Adipocyte (in vitro differentiated cells): Measurements from ENCODE around the gene GJB3.

Source experiments
- DNase-seq: peaks from one replicate; pipeline ENCODE4 v3.0.0-alpha.2; 2015; ENCODE audit warnings: low read depth
- H3K27me3 ChIP-seq: replicated peaks from 2 replicates; pipeline ENCODE4 v1.7.0; 2013; ENCODE audit warnings: mild to moderate bottlenecking, low read length, moderate library complexity; ENCODE audit not compliant: control insufficient read depth, insufficient read depth
- H3K36me3 ChIP-seq: 2 replicates; pipeline ENCODE4 v1.7.0; 2013; ENCODE audit warnings: low read length, mild to moderate bottlenecking, moderate library complexity; ENCODE audit not compliant: control insufficient read depth, insufficient read depth, severe bottlenecking
- H3K4me1 ChIP-seq: 2 replicates; pipeline ENCODE4 v1.7.0; 2013; ENCODE audit warnings: mild to moderate bottlenecking, low read length, moderate library complexity; ENCODE audit not compliant: control insufficient read depth, insufficient read depth
- H3K4me3 ChIP-seq: 2 replicates; pipeline ENCODE4 v1.7.0; 2013; ENCODE audit warnings: mild to moderate bottlenecking, low read length, moderate library complexity
- H3K9ac ChIP-seq: 2 replicates; pipeline ENCODE4 v1.7.0; 2013; ENCODE audit warnings: mild to moderate bottlenecking, low read length, moderate library complexity
- H3K9me3 ChIP-seq: 2 replicates; pipeline ENCODE4 v1.7.0; 2013; ENCODE audit warnings: mild to moderate bottlenecking, low read length, moderate library complexity; ENCODE audit not compliant: control insufficient read depth

GJB3 gene

DNA sequence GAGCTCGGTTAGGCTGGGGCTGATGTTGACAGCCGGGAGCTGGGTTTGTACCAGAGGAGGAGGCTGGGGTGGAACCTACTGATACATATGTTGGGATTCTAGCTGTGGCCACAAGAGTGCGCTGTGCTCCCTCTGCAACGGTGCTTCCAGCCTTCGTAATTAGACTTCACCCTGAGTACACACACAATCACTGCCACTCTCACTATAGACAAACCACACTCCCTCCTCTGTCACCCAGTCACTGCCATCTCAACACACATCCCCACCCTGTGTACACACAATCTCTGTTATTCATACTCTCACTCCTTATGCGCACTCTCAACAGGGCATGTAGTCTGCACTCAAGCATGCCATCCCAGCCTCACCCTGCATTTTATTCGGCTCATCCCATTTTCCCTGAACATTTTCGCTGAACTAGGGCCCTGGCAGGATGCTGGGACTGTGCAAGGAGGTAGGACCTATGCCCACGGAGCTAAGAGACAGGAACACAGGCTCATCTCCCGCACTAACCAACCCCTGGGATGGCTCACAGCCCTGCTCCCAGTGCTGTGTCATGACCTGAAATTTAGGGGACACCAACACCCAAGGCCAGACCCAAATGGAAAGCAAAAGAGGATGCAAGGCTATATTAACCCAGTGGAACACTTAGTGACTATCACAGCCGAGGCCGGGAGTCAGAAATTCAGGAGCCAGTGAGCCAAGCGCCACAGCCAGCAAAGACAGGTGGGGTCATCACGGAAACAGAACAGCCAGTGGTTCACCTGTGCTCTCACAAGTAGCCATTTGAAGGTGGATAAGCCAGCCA, 5.7 kb downstream of the GJB3 start:
- Histone ChIP-seq H3K9me3 (peaks cover 8% of the 10 kb centered on the region), H3K36me3 (no peaks in the 10 kb centered on the region), H3K27me3 (peaks cover 9% of the 10 kb centered on the region), H3K9ac (no peak overlapping the region), H3K4me3 (no peak overlapping the region), H3K4me1 (no peaks in the 10 kb centered on the region)
- peak; percentile 84 for DNase-seq

DNA sequence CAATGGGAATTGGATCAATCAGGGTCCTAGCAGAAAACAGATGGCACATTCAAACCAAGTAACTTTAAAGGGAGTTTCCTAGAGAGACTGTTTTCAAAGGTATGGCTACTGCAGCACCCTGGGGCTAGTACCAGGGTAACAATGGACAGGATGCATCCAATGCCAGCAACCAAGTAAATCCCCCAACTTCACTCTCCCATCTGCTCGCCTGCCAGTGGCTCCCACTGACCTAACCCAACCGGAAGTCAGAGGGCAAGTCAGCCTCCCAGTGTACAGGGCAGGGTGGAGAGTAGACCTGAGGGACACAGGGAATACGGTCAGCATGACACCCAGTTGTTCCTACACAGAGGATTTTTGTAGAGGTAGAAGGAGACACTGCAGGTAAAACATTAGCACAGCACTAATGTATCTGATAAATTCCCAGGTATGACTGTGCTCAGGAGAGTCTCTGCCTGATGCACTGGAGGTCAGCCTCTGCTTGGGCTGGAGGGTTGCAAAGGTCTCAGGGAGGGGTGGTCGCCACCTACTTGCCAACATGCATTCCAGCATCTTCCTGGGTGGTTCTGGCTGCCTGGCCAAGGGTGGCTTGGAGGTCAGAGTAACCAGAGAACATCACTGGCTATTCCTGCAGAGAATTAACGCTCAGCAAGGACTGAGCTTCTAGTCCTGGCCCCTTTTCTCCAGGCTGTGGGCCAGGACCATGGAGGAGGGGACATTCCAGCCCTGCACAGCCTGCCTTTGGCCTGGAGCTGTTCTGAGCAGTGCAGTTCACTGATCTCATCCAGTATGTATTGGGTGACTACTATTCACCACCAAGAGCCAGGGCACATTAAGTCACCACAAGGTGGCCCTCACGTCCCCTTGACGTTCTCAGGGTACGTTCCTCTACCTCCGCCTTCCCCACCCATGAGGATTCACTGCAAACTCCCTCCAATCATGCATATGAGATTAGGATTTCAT, 6.7 kb downstream of the GJB3 start:
- no peaks in the 10 kb centered on the region for H3K27me3 ChIP-seq
- H3K9ac ChIP-seq: no peak overlapping the region
- peaks cover 8% of the 10 kb centered on the region for H3K9me3 ChIP-seq
- H3K4me1 ChIP-seq: no peaks in the 10 kb centered on the region
- H3K36me3 ChIP-seq: no peaks in the 10 kb centered on the region
- peak; percentile 24 for DNase-seq
- no peak overlapping the region for H3K4me3 ChIP-seq

DNA sequence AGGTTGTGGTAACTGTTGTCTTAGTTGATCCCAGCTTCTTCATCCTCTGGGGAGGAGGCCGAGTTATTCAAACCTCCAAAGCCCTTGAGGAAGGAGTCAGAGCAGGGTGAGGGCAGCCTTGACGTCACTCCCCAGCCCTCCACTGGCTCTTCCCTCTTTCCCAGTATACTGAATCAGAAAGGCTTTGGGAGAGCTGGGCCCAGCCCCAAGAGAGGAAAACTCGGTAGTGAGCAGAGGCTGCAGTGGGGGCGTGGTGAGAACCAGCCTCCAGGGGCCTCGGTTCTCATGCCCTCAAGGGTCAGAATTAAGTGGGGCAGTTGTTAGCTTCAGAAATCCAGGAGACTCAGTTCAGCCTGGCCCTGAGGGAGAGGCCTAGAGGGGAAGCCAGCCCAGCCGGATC, 10.0 kb downstream of the GJB3 start:
- H3K36me3 ChIP-seq: no peaks in the 10 kb centered on the region
- no peaks in the 10 kb centered on the region for H3K4me1 ChIP-seq
- no peak overlapping the region for H3K4me3 ChIP-seq
- H3K9ac ChIP-seq: no peak overlapping the region
- H3K27me3 ChIP-seq: peaks cover 12% of the 10 kb centered on the region
- H3K9me3 ChIP-seq: peaks cover 8% of the 10 kb centered on the region
- no peak for DNase-seq

DNA sequence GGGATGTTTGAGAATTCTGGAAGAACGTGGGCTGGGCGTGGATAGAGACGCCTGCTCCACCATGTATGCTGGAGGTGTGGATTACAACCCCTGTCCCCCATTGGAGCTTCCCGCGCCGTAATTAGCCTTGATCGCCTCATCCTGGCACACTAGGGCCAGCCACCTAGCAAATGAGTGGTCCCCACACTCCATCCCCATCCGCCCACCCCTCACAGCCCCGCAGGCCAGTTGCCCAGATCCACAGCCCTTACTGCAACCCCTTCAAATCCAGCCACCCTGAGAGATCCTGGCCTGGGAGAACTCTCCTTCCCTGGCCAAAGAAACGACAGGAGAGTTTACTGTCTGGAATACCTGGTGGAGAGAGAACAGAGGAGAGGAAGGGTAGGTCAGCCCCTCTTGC, 11.4 kb downstream of the GJB3 start:
- Histone ChIP-seq H3K36me3 (no peaks in the 10 kb centered on the region), H3K9ac (no peak overlapping the region), H3K4me1 (no peaks in the 10 kb centered on the region), H3K9me3 (peaks cover 8% of the 10 kb centered on the region), H3K27me3 (peaks cover 14% of the 10 kb centered on the region), H3K4me3 (no peak overlapping the region)
- no peak for DNase-seq

DNA sequence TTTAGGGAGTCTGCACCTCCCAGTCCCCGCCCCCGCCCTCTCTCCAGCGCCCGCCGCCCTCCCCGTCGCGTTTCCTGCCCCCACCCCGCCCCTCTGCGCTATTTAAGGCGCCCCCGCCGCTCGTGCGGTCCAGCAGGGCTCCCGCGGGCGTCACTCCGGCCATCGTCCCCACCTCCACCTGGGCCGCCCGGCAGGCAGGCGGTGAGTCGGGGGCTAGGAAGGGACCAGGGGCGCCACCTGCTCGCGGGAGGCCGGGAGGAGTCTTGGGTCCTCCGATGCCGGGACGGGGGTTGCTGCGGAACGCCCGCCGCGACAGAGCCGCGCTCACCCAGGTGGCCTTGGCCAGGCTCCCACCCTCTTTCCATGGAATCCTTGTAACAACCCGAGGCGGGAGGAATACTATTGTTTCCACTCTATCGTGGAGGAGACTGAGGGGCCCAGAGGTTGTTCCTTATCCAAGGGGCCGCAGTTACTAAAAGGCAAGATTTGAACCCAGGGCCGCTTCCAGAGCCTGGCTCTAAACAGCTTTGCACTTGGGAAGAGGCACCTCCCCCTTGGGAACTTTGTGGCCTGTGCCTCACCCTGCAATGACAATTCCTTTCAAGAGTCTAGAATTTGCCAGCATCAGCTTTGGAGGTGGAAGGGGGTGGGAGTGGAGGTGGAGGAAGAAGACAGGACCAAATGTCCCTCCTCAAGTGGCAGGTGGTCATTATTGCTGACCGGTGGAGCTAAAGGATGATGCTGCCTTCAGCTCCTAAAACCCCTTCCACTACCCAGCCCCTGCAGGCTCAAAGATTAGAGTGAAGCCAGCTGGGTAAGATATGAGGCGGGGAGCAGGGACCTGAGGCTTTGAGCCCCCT, 12.1 kb downstream of the GJB3 start, which contains the start of gene GJA4:
Gene GJA4 (plus strand): TSS at position 132 of the 860 bp plus-strand sequence. CDS start 1,215 bp downstream, outside the sequence.
- Histone ChIP-seq H3K4me3 (no peak within 1 kb of the TSS), H3K9me3 (peaks cover 8% of the 10 kb centered on the region), H3K27me3 (peaks cover 16% of the 10 kb centered on the region), H3K9ac (no peak within 1 kb of the TSS), H3K4me1 (no peaks in the 10 kb centered on the region), H3K36me3 (no peaks in the 10 kb centered on the region)
- no peak for DNase-seq

DNA sequence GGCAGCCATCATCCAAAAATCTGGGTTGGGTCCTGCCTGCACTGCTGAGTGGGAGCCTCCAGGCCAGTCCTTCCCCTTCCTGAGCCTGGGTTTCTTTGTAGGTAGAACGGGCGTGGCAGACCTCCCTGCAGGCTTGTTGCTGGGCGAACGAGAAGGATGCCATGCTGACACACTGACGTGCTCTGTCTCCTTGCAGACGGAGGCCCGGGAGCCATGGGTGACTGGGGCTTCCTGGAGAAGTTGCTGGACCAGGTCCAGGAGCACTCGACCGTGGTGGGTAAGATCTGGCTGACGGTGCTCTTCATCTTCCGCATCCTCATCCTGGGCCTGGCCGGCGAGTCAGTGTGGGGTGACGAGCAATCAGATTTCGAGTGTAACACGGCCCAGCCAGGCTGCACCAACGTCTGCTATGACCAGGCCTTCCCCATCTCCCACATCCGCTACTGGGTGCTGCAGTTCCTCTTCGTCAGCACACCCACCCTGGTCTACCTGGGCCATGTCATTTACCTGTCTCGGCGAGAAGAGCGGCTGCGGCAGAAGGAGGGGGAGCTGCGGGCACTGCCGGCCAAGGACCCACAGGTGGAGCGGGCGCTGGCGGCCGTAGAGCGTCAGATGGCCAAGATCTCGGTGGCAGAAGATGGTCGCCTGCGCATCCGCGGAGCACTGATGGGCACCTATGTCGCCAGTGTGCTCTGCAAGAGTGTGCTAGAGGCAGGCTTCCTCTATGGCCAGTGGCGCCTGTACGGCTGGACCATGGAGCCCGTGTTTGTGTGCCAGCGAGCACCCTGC, 13.2 kb downstream of the GJB3 start:
- no peaks in the 10 kb centered on the region for H3K4me1 ChIP-seq
- no peaks in the 10 kb centered on the region for H3K36me3 ChIP-seq
- DNase-seq: no peak
- no peak overlapping the region for H3K4me3 ChIP-seq
- peaks cover 16% of the 10 kb centered on the region for H3K27me3 ChIP-seq
- no peak overlapping the region for H3K9ac ChIP-seq
- H3K9me3 ChIP-seq: peaks cover 4% of the 10 kb centered on the region

DNA sequence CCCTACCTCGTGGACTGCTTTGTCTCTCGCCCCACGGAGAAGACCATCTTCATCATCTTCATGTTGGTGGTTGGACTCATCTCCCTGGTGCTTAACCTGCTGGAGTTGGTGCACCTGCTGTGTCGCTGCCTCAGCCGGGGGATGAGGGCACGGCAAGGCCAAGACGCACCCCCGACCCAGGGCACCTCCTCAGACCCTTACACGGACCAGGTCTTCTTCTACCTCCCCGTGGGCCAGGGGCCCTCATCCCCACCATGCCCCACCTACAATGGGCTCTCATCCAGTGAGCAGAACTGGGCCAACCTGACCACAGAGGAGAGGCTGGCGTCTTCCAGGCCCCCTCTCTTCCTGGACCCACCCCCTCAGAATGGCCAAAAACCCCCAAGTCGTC, 13.8 kb downstream of the GJB3 start:
- Histone ChIP-seq H3K36me3 (no peaks in the 10 kb centered on the region), H3K9ac (no peak overlapping the region), H3K27me3 (peaks cover 16% of the 10 kb centered on the region), H3K4me3 (no peak overlapping the region), H3K9me3 (peaks cover 4% of the 10 kb centered on the region), H3K4me1 (no peaks in the 10 kb centered on the region)
- DNase-seq: no peak

DNA sequence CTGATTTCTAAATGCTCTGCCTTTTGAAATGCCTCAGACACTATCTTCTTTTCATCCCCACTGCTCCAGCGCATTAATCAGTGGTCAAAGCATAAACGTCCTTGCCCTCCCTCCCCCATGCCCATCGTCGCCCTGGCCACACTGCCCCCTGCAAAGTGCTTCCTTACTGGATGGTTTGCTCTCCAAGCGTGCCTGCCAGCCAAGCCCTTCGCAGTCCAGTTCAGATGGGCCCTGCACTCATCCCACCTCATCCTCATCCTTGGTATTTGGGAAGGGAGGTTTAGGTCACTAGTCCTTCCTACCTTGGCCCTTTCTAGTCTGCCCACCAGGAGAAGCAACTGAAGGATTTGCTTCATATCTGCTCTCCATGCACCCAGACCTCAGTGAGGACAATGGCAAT, 14.9 kb downstream of the GJB3 start:
- Histone ChIP-seq H3K4me1 (no peaks in the 10 kb centered on the region), H3K36me3 (no peaks in the 10 kb centered on the region), H3K9me3 (no peaks in the 10 kb centered on the region), H3K9ac (no peak overlapping the region), H3K4me3 (no peak overlapping the region), H3K27me3 (peaks cover 16% of the 10 kb centered on the region)
- DNase-seq: no peak

DNA sequence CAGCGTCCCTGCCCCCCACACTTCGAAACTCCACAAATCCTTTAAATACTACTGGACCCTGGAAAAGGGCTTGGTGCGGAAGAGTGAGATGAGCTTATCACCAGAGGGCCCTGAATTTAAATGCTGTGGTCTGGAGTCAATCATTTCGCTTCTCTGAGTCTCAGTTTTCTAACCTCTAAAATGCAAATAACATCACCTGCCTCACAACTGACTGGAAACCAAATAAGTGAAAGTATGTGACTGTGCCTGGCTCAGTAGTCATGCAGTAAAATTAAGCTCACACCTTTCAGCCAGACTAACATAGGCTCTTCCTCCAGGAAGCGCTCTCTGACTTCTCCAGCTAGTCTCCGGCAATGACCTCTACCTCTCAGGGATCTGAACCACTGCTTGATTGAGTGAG, 16.0 kb downstream of the GJB3 start:
- DNase-seq: no peak
- peaks cover 16% of the 10 kb centered on the region for H3K27me3 ChIP-seq
- H3K9ac ChIP-seq: no peak overlapping the region
- no peak overlapping the region for H3K4me3 ChIP-seq
- H3K36me3 ChIP-seq: no peaks in the 10 kb centered on the region
- no peaks in the 10 kb centered on the region for H3K9me3 ChIP-seq
- H3K4me1 ChIP-seq: no peaks in the 10 kb centered on the region

DNA sequence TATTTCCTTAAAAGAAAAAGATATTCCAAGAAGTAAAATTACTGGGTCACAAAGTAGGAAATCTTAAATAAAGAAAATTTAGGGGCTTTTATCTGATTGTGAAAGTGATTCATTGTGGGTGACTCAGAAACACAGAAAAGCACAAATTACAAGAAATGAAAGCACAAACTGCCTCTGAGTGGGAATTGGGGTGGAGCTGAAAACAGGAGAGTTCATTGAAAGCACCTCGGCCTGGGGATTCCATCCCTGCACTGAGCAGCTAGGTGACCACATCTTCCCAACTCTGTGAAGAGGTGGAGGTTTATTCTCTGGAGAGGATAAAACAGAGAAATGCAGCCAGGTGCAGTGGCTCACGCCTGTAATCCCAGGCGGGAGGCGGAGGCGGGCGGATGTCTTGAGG, 19.2 kb downstream of the GJB3 start:
- DNase-seq: peak; percentile 43
- no peak overlapping the region for H3K4me3 ChIP-seq

More for the DNA sequence above, 19.2 kb downstream of the GJB3 start:
- no peaks in the 10 kb centered on the region for H3K36me3 ChIP-seq
- H3K4me1 ChIP-seq: no peaks in the 10 kb centered on the region
- peaks cover 4% of the 10 kb centered on the region for H3K27me3 ChIP-seq
- peaks cover 6% of the 10 kb centered on the region for H3K9me3 ChIP-seq
- H3K9ac ChIP-seq: no peak overlapping the region
